Spleen (tissue), 7 donors: ENCODE results near the gene DPYD.

Source experiments
- POLR2A ChIP-seq, 3 donors: fragments of 450-650 bp; IDR thresholded peaks; one replicate each; pipeline ENCODE4 v1.5.1; 2017; ENCODE audit warnings: antibody characterized with exemption in 3 of 3, mild to moderate bottlenecking in 1 of 3
- TF ChIP-seq, protein P1 (sequence below), 11 experiments: fragments of 200-600 bp in 7 of 11; fragments of 450-650 bp in 4 of 11; sonication (generic) in 4 of 11; IDR thresholded peaks in 8 of 11; conservative IDR thresholded peaks in 3 of 11; 1 replicate in 7 of 11; 2 replicates in 4 of 11; pipeline versions ENCODE4 v1.4.0 to v1.8.0; 2016 to 2021; ENCODE audit warnings: antibody characterized with exemption in 11 of 11, inconsistent platforms in 4 of 11, mild to moderate bottlenecking in 1 of 11
- donor health status: DM: no; HTN: no; CAD: no; lungs with moderate emphysema.
- donor health status: DM: no; HTN: no; CAD: no.
- donor health status: DM: no; HTN: no; CAD: no.

DNA sequence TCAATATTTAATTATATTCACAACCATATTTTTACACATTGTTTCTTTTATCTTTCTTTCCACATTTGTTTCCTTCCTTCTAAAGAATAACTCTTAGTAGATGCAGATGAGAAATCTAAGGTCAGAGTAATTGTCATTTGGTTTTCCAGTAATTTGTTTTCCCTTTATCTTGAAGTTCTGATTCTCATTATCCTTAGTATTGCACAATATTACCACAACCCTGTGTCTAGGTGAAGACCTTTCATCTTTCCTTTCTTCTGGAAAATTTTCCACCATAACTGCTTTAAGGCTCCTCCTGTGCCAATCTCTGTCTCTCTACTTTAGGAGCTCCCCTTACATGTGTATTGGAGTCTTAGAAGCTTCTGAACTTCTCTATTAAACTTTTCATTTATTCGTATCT, 209.0 kb downstream of the DPYD start:
- TF ChIP-seq, protein P1, sequence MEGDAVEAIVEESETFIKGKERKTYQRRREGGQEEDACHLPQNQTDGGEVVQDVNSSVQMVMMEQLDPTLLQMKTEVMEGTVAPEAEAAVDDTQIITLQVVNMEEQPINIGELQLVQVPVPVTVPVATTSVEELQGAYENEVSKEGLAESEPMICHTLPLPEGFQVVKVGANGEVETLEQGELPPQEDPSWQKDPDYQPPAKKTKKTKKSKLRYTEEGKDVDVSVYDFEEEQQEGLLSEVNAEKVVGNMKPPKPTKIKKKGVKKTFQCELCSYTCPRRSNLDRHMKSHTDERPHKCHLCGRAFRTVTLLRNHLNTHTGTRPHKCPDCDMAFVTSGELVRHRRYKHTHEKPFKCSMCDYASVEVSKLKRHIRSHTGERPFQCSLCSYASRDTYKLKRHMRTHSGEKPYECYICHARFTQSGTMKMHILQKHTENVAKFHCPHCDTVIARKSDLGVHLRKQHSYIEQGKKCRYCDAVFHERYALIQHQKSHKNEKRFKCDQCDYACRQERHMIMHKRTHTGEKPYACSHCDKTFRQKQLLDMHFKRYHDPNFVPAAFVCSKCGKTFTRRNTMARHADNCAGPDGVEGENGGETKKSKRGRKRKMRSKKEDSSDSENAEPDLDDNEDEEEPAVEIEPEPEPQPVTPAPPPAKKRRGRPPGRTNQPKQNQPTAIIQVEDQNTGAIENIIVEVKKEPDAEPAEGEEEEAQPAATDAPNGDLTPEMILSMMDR (IDR thresholded peaks at IDR 0.05 in 8 of 11, conservative IDR thresholded peaks at IDR 0.05 in 3 of 11): no peak
- no peak for TF ChIP-seq POLR2A (IDR thresholded peaks at IDR 0.05)
